Measurements from ENCODE around the gene TRIP11.

DNA sequence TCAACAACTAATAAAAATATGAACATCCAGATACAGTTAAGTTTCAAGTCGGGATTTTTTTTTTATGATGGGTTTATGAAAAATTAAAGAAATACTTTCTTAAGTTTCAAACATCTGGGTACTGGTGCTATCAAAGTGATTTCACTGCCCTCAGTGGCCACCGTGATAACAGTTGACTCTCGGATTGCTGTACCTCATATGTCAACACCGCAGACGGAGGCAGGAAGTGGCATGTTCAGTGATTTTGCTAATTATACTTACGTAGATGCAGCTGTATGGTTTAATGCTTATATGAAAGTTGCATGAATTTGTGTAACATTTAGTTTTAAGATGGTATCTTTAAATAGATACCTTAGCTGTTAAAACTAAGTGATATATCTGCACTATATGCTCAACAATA is 71.6 kb downstream of the TRIP11 start:
- TF ChIP-seq, protein P1, sequence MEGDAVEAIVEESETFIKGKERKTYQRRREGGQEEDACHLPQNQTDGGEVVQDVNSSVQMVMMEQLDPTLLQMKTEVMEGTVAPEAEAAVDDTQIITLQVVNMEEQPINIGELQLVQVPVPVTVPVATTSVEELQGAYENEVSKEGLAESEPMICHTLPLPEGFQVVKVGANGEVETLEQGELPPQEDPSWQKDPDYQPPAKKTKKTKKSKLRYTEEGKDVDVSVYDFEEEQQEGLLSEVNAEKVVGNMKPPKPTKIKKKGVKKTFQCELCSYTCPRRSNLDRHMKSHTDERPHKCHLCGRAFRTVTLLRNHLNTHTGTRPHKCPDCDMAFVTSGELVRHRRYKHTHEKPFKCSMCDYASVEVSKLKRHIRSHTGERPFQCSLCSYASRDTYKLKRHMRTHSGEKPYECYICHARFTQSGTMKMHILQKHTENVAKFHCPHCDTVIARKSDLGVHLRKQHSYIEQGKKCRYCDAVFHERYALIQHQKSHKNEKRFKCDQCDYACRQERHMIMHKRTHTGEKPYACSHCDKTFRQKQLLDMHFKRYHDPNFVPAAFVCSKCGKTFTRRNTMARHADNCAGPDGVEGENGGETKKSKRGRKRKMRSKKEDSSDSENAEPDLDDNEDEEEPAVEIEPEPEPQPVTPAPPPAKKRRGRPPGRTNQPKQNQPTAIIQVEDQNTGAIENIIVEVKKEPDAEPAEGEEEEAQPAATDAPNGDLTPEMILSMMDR (IDR thresholded peaks at IDR 0.05): no peak
- no peak for TF ChIP-seq POLR2AphosphoS5 (IDR thresholded peaks at IDR 0.05)
- TF ChIP-seq EP300 (IDR thresholded peaks at IDR 0.05): no peak
- no peak for TF ChIP-seq POLR2A (IDR thresholded peaks at IDR 0.05)

Data from suprapubic skin (tissue), 4 donors.